GM11168 (cell line): ENCODE results near the gene ZFP64.

ENCODE experiments used
- in situ Hi-C: fragments of 300-500 bp; cut with MboI; formaldehyde crosslinking; loops from one replicate; pipeline ENCODE4 v1.12.0; 2022; ENCODE audit warnings: low sequenced_read_pairs; ENCODE audit not compliant: unreplicated experiment

Gene ZFP64

GRCh38 chr20:52118696-52119095 is 72.9 kb downstream of the ZFP64 start:
- in situ Hi-C loops: no loop called here

GRCh38 chr20:52118016-52118623 is 73.5 kb downstream of the ZFP64 start:
- in situ Hi-C loops: no loop called here

- in situ Hi-C loops: no loop called here
These were observed 81.1 kb downstream of the ZFP64 start for GRCh38 chr20:52110456-52110855.

- in situ Hi-C loops: no loop called here
These were observed 85.8 kb downstream of the ZFP64 start for GRCh38 chr20:52105442-52106422.

- in situ Hi-C loops: no loop called here
These were observed 86.8 kb downstream of the ZFP64 start for GRCh38 chr20:52104546-52105441.

GRCh38 chr20:52103913-52104545 is 87.5 kb downstream of the ZFP64 start:
- in situ Hi-C loops: no loop called here

GRCh38 chr20:52103335-52103912 is 88.2 kb downstream of the ZFP64 start:
- in situ Hi-C loops: no loop called here

GRCh38 chr20:52102559-52102958 is 89.0 kb downstream of the ZFP64 start:
- in situ Hi-C loops: no loop called here

- in situ Hi-C loops: no loop called here
These were observed 89.5 kb downstream of the ZFP64 start for GRCh38 chr20:52102126-52102525.
